Hepatocyte (in vitro differentiated cells): ENCODE measurements around the gene ITGB3. TPM values are rescaled to one million over a fixed set of nuclear protein-coding genes. Genes with fewer than 3 reads are reported as not detected.

ENCODE experiments used
- DNase-seq: peaks from one replicate; pipeline ENCODE4 v3.0.0-alpha.2; 2016; ENCODE audit warnings: low spot score
- H2AFZ ChIP-seq: fragments of 200-600 bp; sonication (generic); 2 replicates; pipeline ENCODE4 v1.6.0; 2016; ENCODE audit warnings: antibody characterized with exemption, mild to moderate bottlenecking
- H3K27ac ChIP-seq: fragments of 200-600 bp; sonication (generic); 2 replicates; pipeline ENCODE4 v1.5.1; 2016; ENCODE audit warnings: mild to moderate bottlenecking
- H3K27me3 ChIP-seq: fragments of 200-600 bp; sonication (generic); 2 replicates; pipeline ENCODE4 v1.6.1; 2016
- H3K36me3 ChIP-seq: fragments of 200-600 bp; sonication (generic); replicated peaks from 2 replicates; pipeline ENCODE4 v1.5.1; 2016; ENCODE audit warnings: low read depth; ENCODE audit not compliant: insufficient read depth
- H3K4me1 ChIP-seq: fragments of 200-600 bp; sonication (generic); 2 replicates; pipeline ENCODE4 v1.5.1; 2016; ENCODE audit warnings: mild to moderate bottlenecking, moderate library complexity; ENCODE audit not compliant: insufficient read depth
- H3K4me2 ChIP-seq: fragments of 200-600 bp; sonication (generic); 2 replicates; pipeline ENCODE4 v1.6.0; 2016
- H3K4me3 ChIP-seq: fragments of 200-600 bp; sonication (generic); 2 replicates; pipeline ENCODE4 v1.5.1; 2016; ENCODE audit warnings: mild to moderate bottlenecking
- H3K79me2 ChIP-seq: fragments of 200-600 bp; sonication (generic); 2 replicates; pipeline ENCODE4 v1.6.0; 2017; ENCODE audit warnings: mild to moderate bottlenecking
- H3K9me2 ChIP-seq: fragments of 200-600 bp; sonication (generic); replicated peaks from 2 replicates; pipeline ENCODE4 v1.6.0; 2017; ENCODE audit warnings: mild to moderate bottlenecking; ENCODE audit not compliant: insufficient read depth
- H3K9me3 ChIP-seq: fragments of 200-600 bp; sonication (generic); 2 replicates; pipeline ENCODE4 v1.5.1; 2016; ENCODE audit warnings: low read depth, mild to moderate bottlenecking
- H4K20me1 ChIP-seq: fragments of 200-600 bp; sonication (generic); 2 replicates; pipeline ENCODE4 v1.6.0; 2016; ENCODE audit warnings: mild to moderate bottlenecking; ENCODE audit not compliant: insufficient read depth, poor library complexity, severe bottlenecking
- EZH2 ChIP-seq: fragments of 200-600 bp; sonication (generic); IDR thresholded peaks from 2 replicates; pipeline ENCODE4 v1.6.1; 2016; ENCODE audit warnings: antibody characterized with exemption, mild to moderate bottlenecking, borderline replicate concordance
- EZH2phosphoT487 ChIP-seq: fragments of 200-600 bp; sonication (generic); IDR thresholded peaks from one replicate; pipeline ENCODE4 v1.6.1; 2018; ENCODE audit warnings: antibody characterized with exemption, mild to moderate bottlenecking, low read depth, moderate library complexity; ENCODE audit not compliant: unreplicated experiment, severe bottlenecking
- WGBS: methylation state at CpG from one replicate; pipeline ENCODE4 v1.1.6; 2016; ENCODE audit warnings: low lambda C conversion rate; ENCODE audit errors: missing lambda C conversion rate; 5-methylcytosine and 5-hydroxymethylcytosine counted together
- polyA plus RNA-seq: library from polyadenylated mRNA; unstranded; fragments of >200 nt; fragmentation: Nextera tagmentation; extraction: Ambion mirVana; gene quantifications from 2 replicates; pipeline ENCODE4 v1.2.1, GENCODE V29; 2016
- total RNA-seq: library from RNA; depleted of rRNA; stranded (reverse); fragments of >200 nt; gene quantifications from 2 replicates; pipeline ENCODE4 v1.2.3, GENCODE V29; 2014
- TF ChIP-seq, protein P1 (sequence below): fragments of 200-600 bp; sonication (generic); IDR thresholded peaks from 2 replicates; pipeline ENCODE4 v1.5.1; 2016; ENCODE audit warnings: antibody characterized with exemption, mild to moderate bottlenecking; ENCODE audit not compliant: poor library complexity

The ITGB3 gene
- 1.4 TPM in 2 replicates for total RNA-seq
- polyA plus RNA-seq, result 0.66 and 0.95 TPM in 2 replicates

DNA sequence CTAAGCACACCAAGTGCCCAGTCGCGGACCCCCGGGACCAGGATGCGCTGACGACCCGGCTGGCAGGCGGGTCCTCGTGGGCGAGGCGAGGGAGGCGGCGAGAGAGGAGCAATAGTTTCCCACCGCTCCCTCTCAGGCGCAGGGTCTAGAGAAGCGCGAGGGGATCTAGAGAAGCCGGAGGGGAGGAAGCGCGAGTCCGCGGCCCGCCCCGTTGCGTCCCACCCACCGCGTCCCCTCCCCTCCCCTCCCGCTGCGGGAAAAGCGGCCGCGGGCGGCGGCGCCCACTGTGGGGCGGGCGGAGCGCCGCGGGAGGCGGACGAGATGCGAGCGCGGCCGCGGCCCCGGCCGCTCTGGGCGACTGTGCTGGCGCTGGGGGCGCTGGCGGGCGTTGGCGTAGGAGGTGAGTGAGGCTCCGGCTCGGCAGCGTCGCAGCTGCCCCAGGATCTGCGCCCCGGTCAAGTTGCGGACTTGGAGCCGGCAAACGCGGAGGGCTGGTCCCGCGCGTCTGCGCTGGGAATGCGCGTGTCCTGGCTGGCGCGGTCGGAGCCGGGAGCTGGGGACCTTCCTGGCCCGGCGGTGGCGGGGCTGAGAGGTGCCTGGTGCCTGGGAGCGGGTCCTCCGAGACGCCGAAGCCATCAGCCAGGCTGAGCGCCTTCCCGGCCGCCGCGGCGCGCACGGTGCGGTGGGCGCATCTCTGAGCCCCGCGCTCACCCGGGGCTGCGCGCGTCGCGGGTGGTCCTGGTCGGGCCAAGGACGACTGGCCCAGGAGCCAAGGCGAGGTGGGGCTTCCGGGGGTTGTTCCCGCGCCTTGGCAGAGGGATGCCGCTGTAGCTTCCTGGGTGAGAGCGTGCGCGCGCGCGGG lies at the start of gene ITGB3:
TSS of gene ITGB3 (plus strand) at position 287 of the 862 bp plus-strand sequence. CDS start at position 322, 35 bp downstream.
- H3K27ac ChIP-seq, result peak within 1 kb of the TSS; percentile 23
- H3K9me2 ChIP-seq, result no peaks in the 10 kb centered on the region
- peaks cover 8% of the 10 kb centered on the region for H3K4me1 ChIP-seq
- DNase-seq, result peak; percentile 91
- no peaks in the 10 kb centered on the region for H3K9me3 ChIP-seq
- peak within 1 kb of the TSS; percentile 63 for H2AFZ ChIP-seq
- WGBS, result 2% methylated on average over 68 of the region's 112 CpGs
- H3K79me2 ChIP-seq, result no peaks in the 10 kb centered on the region
- H3K4me2 ChIP-seq, result peak within 1 kb of the TSS; percentile 100
- no peak for TF ChIP-seq EZH2
- TF ChIP-seq, protein P1, sequence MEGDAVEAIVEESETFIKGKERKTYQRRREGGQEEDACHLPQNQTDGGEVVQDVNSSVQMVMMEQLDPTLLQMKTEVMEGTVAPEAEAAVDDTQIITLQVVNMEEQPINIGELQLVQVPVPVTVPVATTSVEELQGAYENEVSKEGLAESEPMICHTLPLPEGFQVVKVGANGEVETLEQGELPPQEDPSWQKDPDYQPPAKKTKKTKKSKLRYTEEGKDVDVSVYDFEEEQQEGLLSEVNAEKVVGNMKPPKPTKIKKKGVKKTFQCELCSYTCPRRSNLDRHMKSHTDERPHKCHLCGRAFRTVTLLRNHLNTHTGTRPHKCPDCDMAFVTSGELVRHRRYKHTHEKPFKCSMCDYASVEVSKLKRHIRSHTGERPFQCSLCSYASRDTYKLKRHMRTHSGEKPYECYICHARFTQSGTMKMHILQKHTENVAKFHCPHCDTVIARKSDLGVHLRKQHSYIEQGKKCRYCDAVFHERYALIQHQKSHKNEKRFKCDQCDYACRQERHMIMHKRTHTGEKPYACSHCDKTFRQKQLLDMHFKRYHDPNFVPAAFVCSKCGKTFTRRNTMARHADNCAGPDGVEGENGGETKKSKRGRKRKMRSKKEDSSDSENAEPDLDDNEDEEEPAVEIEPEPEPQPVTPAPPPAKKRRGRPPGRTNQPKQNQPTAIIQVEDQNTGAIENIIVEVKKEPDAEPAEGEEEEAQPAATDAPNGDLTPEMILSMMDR, result peak; percentile 38
- H3K27me3 ChIP-seq, result peaks cover 38% of the 10 kb centered on the region
- H3K4me3 ChIP-seq, result peak within 1 kb of the TSS; percentile 90
- no peaks in the 10 kb centered on the region for H3K36me3 ChIP-seq
- H4K20me1 ChIP-seq, result no peaks in the 10 kb centered on the region

DNA sequence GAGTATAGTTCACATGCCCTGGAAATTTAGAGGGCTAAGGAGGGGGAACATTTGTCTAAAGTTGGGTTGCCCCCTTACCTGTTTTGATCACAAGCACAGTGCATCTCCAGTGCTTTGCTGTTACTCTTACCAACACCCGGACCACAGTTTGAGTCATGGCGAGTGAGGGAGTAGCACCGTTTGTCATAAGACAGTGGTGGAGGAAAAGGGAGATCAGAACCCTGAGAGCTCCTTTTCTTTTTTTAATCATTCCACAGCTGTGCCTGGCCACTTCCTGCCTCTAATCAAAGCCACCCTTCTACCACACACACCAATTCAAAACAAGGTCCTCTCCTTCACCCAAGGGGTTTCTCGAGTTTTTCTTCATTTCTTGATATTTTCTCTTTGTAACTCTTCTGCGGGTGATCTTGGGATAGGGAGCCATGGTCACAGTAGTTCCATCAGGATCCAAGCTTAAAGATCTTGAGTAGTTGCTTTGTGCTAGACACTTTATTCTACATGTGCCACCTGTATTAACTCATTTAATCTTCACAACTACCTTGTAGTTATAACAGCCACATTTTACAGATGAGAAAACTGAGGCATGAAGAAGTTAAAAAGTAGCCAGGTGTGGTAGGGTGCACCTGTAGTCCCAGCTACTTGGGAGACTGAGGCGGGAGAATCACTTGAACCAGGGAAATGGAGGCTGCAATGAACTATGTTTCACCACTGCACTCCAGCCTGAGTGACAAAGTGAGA lies 49.5 kb upstream of the ITGB3 start:
- H4K20me1 ChIP-seq, result no peaks in the 10 kb centered on the region
- no peaks in the 10 kb centered on the region for H3K9me2 ChIP-seq
- no peaks in the 10 kb centered on the region for H3K79me2 ChIP-seq
- no peaks in the 10 kb centered on the region for H3K9me3 ChIP-seq
- DNase-seq, result no peak
- no peak overlapping the region for H3K4me3 ChIP-seq
- 81% methylated on average over 6 of the region's 6 CpGs for WGBS
- H2AFZ ChIP-seq, result no peak overlapping the region
- no peaks in the 10 kb centered on the region for H3K27me3 ChIP-seq
- H3K36me3 ChIP-seq, result no peaks in the 10 kb centered on the region
- H3K4me1 ChIP-seq, result peaks cover 21% of the 10 kb centered on the region
- TF ChIP-seq EZH2phosphoT487, result no peak
- no peak for TF ChIP-seq EZH2
- TF ChIP-seq, protein P1, result no peak
- H3K27ac ChIP-seq, result no peak overlapping the region
- H3K4me2 ChIP-seq, result no peak overlapping the region

DNA sequence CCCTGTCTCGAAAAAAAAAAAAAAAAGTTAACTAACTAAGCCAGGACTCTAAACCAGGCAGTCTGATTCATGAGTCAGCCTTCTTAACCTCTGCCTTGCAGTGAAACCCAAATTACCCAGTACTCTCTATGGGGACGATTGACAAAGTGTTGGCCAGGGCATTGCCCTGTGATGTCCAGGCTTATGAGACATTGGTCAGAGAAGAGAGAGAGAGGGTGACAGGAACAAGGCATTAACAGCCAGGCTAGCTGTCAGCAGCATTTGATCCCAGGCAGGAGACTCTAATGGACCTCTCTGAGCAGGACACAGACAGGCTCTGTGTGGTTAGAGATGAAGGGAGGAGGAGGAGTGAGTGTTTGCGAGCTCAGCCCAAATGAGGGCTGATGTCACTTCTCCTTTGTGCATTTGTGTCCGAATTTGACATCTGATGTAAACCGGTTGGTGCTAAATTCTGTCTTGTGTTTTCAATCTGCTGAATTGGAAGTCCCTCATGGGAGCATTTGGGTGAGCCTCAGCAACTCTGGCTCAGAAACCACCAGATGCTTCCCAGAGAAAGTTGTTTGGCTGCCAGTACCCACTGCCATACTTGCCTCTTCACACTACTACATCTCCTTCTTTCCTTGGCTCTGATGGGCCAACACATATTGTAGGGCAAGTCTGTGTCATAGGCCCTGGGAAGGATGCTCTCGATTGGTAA lies 48.8 kb upstream of the ITGB3 start:
- no peak for DNase-seq
- H3K27ac ChIP-seq, result peak overlapping the region; percentile 65
- H3K27me3 ChIP-seq, result no peaks in the 10 kb centered on the region
- TF ChIP-seq EZH2 (no peak), EZH2phosphoT487 (no peak)
- TF ChIP-seq, protein P1, result no peak
- peaks cover 21% of the 10 kb centered on the region for H3K4me1 ChIP-seq
- no peaks in the 10 kb centered on the region for H3K79me2 ChIP-seq
- H3K4me2 ChIP-seq, result peak overlapping the region; percentile 38
- H3K9me2 ChIP-seq, result no peaks in the 10 kb centered on the region
- no peaks in the 10 kb centered on the region for H3K9me3 ChIP-seq
- no peaks in the 10 kb centered on the region for H4K20me1 ChIP-seq
- no peaks in the 10 kb centered on the region for H3K36me3 ChIP-seq
- WGBS, result 53% methylated on average over 6 of the region's 6 CpGs
- no peak overlapping the region for H3K4me3 ChIP-seq
- H2AFZ ChIP-seq, result peak overlapping the region; percentile 18
